CD1c-positive myeloid dendritic cell (primary cell): ENCODE data around the gene PRODH.
"Not testable (repeated sequence)": the region's sequence is repeated elsewhere in the genome, so short reads cannot be mapped to it uniquely, and the experiment has no call there.

ENCODE experiments used
- DNase-seq: peaks from one replicate; pipeline ENCODE4 v3.0.0-alpha.2; 2016; ENCODE audit errors: extremely low spot score

PRODH gene, protein sequence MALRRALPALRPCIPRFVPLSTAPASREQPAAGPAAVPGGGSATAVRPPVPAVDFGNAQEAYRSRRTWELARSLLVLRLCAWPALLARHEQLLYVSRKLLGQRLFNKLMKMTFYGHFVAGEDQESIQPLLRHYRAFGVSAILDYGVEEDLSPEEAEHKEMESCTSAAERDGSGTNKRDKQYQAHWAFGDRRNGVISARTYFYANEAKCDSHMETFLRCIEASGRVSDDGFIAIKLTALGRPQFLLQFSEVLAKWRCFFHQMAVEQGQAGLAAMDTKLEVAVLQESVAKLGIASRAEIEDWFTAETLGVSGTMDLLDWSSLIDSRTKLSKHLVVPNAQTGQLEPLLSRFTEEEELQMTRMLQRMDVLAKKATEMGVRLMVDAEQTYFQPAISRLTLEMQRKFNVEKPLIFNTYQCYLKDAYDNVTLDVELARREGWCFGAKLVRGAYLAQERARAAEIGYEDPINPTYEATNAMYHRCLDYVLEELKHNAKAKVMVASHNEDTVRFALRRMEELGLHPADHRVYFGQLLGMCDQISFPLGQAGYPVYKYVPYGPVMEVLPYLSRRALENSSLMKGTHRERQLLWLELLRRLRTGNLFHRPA

DNA sequence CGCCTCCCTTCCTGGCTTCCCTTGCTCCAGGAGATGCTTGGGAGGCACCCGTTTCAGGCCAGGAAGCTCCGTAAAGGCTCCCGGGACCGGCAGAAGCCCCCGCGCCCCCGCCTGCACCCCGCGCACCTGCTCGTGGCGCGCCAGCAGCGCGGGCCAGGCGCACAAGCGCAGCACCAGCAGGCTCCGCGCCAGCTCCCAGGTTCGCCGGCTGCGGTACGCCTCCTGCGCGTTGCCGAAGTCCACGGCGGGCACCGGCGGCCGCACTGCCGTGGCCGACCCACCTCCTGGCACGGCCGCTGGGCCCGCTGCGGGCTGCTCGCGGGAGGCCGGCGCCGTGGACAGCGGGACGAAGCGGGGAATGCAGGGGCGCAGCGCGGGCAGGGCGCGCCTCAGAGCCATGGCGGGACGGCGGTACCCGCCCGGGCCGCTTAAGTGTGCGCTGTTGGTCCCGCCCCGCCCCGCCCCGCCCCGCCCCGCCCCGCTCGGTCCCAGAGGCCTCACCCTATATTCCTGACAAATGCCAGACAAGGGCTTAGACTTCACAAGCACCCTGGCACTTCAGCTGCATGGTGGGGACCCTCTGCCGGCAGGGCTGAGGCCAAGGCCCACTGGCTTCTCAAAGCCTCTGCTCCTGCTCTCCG lies at the start of gene PRODH:
TSS of gene PRODH (minus strand) at position 405 of the 641 bp plus-strand sequence. CDS start at position 399, 6 bp downstream.
- no peak for DNase-seq

- DNase-seq: no peak
Observed at GRCh38 chr22:18985780-18986179, 49.7 kb upstream of the PRODH start.

- no peak for DNase-seq
Observed at GRCh38 chr22:18984564-18984963, 48.5 kb upstream of the PRODH start.

DNA sequence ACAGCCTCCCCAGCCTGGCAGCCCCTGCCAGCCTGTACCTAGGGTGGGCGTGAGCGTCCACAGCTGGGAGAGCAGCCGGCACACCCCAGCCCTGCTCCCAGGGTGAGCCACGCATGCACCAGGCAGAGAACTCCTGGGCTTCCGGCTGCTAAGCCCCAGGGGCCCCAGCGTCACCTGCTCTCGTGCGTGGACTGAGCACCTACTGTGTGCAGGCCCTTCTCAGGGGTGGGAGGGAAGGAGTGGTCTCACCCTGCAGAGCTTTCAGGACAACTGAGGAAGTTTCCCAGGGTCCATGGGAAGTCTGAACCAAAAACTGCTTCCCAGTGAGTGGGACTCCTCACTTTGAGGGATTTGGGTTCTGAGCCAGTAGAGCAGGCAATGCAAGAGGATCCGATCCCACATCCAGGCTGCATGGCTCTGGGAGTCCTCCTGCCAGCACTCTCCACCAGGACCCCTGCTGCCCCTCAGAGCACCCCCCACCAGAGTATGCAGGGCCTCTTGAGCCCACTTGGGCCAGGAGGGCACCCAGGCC lies 47.1 kb upstream of the PRODH start:
- DNase-seq: no peak

- no peak for DNase-seq
Observed at GRCh38 chr22:18980829-18981228, 44.7 kb upstream of the PRODH start.

GRCh38 chr22:18979957-18980356 lies 43.9 kb upstream of the PRODH start:
- DNase-seq: no peak

GRCh38 chr22:18978506-18978905 lies 42.4 kb upstream of the PRODH start:
- DNase-seq: no peak

DNA sequence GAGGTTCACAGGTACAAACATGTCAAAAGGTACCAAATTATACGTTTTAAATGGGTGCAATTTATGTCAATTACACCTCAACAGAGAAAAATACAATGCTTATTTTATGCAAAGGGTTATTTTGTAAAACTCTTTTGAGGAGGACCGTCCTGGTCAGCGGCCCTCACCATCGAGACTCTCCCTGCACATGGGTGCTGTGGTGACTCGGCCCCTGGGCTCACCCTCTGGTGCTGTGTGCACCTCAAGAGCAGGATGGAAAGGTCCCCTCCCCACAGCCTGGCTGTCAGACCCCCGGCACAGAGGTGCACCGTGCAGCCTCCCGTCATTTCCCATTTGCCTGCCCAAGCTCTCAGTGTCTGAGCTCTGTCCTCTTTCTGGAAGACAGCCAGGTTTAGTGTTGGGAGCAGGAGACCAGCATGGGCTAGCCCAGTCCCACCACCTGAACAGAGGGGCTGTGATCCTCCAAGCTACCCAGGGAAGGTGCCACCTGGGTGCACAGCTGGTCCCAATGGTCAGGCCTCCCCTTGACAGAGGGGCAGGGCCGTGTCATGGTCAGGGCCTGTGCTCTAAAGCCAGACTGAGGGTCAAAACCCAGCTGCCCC lies 41.8 kb upstream of the PRODH start:
- DNase-seq: no peak

DNA sequence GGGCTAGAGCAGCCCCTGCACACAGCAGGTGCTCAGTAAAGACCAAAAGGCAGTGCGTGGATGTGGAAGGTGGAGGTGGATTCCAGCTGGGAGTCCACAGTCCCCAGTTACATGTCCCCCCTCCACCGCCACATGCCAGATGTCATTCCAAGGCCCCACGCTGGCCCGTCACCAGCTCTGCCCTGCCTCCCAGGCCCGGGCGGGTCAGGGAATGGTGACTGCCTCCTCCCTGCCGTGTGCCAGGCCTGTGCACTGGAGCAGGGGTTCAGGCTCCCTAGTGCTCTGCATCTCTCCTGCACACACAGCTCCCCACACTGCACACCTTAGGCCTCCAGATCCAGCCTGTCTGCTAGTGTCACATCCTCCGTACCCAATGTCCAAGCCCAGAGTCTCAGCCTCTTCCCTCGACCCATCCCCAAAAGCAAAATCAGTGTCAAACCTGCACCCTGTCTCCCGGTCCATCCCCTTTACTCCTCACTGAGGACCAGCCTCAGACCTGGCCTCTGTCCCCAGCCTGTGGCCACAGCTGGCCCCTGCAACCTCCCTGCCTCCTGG lies 40.2 kb upstream of the PRODH start:
- DNase-seq: no peak

- no peak for DNase-seq
Observed at GRCh38 chr22:18975434-18976196, 39.5 kb upstream of the PRODH start.

DNA sequence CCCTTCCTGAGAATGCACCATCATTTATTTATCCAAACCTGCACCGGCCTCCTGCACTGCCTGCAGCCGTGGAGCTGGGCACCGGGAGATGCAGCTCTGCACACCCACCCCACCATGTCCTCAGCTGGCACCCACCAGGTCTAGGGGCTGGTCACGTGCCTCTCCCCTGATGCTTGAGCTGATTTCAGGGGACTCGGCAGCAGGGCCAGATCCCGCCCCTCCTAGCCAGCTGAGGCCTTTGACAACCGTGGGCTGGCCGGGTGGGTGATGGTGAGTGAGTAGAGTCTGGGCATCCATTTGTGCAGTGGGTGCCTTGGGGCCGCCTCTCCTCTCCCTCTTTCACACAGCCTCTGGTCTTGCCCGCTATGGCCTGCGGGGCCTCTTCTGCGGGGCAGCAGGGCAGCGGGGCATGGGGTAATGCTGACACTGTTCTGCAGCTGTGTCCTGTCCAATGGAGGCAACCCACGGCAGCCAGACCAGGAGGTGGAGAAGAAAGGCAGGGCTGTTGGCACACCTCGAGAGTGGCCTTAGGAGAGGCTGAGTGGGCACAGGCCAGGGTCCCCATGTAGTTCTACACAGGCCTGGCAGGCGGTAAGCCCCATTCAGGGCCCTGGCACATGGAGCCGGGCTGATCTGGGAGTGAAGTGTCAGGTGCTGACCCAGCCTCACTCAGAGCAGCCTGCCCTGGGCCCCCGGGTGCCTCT lies 38.5 kb upstream of the PRODH start:
- no peak for DNase-seq

GRCh38 chr22:18973264-18974031 lies 37.4 kb upstream of the PRODH start:
- DNase-seq: no peak

DNA sequence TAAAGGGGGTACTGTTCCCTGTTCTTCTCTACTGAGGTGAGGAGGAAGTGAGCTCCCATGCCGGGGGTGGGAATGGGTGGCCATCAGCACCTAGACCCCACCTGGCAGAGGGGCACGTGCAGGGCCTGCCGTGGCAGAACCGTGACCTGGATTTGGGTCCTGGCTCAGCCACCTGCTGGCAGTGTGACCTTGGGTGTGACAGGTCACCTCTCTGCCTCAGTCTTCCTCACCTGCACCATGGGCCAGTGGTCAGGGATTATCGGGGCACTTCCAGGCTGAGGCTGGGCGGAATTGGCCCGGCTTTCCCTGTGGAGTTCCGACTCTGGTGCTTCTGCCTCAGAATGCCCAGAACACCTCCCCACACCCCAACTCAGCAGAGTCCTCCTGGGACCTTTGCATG lies 36.5 kb upstream of the PRODH start:
- not testable (repeated sequence) for DNase-seq

DNA sequence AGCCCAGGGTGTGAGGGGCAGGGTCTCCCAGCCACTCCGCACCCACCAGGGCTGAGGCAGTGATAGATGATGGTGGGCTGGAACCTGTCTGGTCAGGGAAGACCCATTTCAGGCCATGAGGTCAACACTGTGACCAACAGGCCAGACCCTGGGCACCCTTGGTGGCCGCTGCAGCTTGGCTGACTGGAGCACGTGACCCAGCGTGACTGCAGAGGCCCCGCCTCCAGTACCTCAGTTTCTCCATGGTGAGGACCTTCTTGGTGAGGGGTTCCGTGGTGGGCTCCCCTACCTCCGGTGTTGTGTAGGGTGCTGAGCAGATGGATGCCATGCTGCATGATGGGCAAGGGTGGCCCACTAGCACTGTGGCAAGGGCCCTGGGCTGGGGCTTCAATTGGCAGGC lies 35.9 kb upstream of the PRODH start:
- not testable (repeated sequence) for DNase-seq

DNA sequence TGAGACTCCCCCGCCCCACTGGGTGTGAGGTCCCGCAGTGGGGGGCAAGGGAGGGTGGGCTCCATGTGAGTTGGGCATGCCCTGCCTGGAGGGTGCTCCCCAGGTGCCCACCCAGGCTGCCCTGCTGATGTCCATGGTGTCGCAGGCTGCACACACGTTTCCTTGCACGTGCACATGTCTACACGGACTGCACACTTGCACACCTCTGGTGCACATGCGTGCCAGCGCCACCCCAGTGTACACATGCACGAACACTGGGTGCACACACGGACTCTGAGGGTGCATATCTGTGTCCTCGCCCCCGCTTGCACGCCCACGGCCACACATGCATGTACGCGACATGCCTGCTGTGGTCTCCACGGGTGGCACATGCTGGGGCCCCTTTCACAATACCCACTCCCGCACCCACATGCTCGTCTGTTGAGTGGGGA lies 35.2 kb upstream of the PRODH start:
- DNase-seq: no peak

DNA sequence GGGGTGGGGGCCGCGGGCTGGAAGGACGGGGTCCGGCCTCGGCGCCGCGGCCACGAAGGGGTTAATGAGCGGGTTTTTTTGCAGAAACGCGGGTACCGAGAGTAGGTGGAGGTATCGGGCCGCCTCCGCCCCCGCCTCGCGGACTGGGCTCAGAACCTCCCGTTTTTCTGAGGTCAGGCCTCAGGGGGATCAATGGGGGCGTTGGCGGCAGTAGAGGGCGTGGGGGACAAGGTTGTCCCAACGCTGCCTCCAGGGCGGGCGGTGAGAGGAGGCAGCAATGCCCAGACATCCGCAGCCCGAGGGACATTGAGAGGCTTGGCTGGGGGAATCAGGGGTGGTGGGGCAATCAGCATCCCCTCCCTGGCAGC lies 34.8 kb upstream of the PRODH start:
- no peak for DNase-seq

DNA sequence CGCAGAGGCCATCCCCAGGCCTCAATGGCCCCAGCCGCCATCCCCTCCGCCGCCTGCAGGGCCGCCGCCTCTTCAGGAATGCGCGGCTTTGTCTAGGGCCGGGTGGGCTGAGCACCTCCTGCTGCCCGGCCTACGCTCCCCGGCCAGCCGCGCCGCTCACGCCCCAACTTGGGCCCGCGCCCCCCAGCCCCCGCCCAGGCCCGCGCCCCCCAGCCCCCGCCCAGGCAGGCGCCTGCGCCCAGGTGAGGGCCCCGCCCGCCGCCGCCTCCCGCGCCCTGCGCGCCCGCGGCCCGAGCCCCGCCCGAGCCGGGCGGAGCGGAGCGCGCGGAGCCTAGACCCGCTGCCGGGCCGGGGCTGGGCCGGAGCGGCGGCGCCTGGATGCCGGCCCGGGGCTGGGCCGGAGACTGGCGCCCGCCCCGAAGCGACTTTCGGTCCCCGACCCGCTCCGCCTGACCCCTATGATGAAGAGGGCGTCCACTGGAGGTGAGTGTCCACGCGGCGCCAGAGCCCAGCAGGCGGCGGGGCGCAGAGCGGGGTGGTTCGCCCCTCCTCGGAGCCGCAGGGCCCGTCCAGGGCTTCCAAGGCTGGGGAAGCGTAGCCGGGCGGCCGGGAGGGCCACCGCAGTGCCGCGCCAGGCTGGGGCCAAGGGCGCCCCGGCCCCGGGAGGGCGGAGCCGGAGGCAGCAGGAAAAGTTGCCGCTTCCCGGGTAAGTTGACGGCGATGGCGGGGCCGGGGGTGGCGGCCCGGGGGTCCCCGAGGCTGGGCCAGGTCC lies 34.3 kb upstream of the PRODH start:
- DNase-seq: peak; percentile 2

GRCh38 chr22:18969158-18969942 lies 33.3 kb upstream of the PRODH start:
- DNase-seq: not testable (repeated sequence)
